ENCODE results near the gene PLCH2.

- no peak for TF ChIP-seq CTCF (IDR thresholded peaks at IDR 0.05)
- no peak for TF ChIP-seq POLR2A (IDR thresholded peaks at IDR 0.05)
Observed at GRCh38 chr1:2486558-2486957, 10.5 kb downstream of the PLCH2 start.
